Keratinocyte (primary cell): ENCODE data around the gene TNS3.

Source experiments
- CTCF ChIP-seq, 3 experiments: IDR thresholded peaks in 1 of 3; conservative IDR thresholded peaks in 1 of 3; optimal IDR thresholded peaks in 1 of 3; 2 replicates in 2 of 3; 3 replicates in 1 of 3; pipeline versions ENCODE3 to v1.5.1; 2011; ENCODE audit warnings: low read length in 3 of 3, mild to moderate bottlenecking in 3 of 3, moderate library complexity in 2 of 3, control low read depth in 1 of 3, inconsistent platforms in 1 of 3; ENCODE audit not compliant: insufficient read depth in 2 of 3; ENCODE audit errors: extremely low read depth in 1 of 3
- EZH2 ChIP-seq: IDR thresholded peaks from one replicate; pipeline ENCODE4 v1.6.1; 2012; ENCODE audit warnings: inconsistent platforms, mild to moderate bottlenecking, low read length, moderate library complexity

- TF ChIP-seq CTCF (optimal IDR thresholded peaks at IDR 0.05 in 1 of 3, IDR thresholded peaks at IDR 0.05 in 1 of 3, conservative IDR thresholded peaks at IDR 0.05 in 1 of 3; ENCODE audit: extremely low read depth in 1 of 3, insufficient read depth in 2 of 3, low read length in 3 of 3) (peak; percentile 59 to 84 (median 65)), EZH2 (no peak)
These were observed 146.0 kb downstream of the TNS3 start for GRCh38 chr7:47435889-47436312.
